ENCODE measurements around the gene CCDC170.

DNA sequence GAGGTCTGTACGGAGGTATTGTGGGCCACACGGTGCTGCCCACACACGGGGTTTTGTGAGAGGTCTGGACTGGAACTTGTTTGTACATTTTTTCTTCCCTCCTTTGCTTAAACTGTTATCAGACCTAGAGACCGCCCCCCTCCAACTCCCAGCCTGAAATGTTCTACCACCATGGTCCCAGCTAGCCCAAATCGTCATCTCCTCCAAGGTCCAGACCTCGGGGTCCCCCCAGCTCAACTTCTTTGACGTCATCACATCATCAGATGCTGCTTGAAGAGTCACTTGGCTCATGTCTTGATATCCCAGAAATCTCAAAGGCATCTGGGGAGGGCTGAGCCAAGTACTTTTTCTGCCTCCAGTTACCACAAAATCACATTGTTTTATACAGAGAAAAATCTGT lies 2.8 kb upstream of the CCDC170 start:
- TF ChIP-seq, protein P1, sequence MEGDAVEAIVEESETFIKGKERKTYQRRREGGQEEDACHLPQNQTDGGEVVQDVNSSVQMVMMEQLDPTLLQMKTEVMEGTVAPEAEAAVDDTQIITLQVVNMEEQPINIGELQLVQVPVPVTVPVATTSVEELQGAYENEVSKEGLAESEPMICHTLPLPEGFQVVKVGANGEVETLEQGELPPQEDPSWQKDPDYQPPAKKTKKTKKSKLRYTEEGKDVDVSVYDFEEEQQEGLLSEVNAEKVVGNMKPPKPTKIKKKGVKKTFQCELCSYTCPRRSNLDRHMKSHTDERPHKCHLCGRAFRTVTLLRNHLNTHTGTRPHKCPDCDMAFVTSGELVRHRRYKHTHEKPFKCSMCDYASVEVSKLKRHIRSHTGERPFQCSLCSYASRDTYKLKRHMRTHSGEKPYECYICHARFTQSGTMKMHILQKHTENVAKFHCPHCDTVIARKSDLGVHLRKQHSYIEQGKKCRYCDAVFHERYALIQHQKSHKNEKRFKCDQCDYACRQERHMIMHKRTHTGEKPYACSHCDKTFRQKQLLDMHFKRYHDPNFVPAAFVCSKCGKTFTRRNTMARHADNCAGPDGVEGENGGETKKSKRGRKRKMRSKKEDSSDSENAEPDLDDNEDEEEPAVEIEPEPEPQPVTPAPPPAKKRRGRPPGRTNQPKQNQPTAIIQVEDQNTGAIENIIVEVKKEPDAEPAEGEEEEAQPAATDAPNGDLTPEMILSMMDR (IDR thresholded peaks at IDR 0.05 in 2 of 3, conservative IDR thresholded peaks at IDR 0.05 in 1 of 3; ENCODE audit: insufficient read depth in 2 of 3, low read depth in 1 of 3, low read length in 3 of 3), result no peak
- TF ChIP-seq RBM22 (IDR thresholded peaks at IDR 0.05; ENCODE audit: low read depth, low read length, poor library complexity, severe bottlenecking) (no peak), SRSF3 (IDR thresholded peaks at IDR 0.05; ENCODE audit: insufficient read depth, low read length) (no peak), SIN3B (IDR thresholded peaks at IDR 0.05; ENCODE audit: low read depth) (no peak)
- TF ChIP-seq, protein P2, sequence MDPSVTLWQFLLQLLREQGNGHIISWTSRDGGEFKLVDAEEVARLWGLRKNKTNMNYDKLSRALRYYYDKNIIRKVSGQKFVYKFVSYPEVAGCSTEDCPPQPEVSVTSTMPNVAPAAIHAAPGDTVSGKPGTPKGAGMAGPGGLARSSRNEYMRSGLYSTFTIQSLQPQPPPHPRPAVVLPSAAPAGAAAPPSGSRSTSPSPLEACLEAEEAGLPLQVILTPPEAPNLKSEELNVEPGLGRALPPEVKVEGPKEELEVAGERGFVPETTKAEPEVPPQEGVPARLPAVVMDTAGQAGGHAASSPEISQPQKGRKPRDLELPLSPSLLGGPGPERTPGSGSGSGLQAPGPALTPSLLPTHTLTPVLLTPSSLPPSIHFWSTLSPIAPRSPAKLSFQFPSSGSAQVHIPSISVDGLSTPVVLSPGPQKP (CRISPR knock-in tag; IDR thresholded peaks at IDR 0.05), result no peak
- TF ChIP-seq, protein P3, sequence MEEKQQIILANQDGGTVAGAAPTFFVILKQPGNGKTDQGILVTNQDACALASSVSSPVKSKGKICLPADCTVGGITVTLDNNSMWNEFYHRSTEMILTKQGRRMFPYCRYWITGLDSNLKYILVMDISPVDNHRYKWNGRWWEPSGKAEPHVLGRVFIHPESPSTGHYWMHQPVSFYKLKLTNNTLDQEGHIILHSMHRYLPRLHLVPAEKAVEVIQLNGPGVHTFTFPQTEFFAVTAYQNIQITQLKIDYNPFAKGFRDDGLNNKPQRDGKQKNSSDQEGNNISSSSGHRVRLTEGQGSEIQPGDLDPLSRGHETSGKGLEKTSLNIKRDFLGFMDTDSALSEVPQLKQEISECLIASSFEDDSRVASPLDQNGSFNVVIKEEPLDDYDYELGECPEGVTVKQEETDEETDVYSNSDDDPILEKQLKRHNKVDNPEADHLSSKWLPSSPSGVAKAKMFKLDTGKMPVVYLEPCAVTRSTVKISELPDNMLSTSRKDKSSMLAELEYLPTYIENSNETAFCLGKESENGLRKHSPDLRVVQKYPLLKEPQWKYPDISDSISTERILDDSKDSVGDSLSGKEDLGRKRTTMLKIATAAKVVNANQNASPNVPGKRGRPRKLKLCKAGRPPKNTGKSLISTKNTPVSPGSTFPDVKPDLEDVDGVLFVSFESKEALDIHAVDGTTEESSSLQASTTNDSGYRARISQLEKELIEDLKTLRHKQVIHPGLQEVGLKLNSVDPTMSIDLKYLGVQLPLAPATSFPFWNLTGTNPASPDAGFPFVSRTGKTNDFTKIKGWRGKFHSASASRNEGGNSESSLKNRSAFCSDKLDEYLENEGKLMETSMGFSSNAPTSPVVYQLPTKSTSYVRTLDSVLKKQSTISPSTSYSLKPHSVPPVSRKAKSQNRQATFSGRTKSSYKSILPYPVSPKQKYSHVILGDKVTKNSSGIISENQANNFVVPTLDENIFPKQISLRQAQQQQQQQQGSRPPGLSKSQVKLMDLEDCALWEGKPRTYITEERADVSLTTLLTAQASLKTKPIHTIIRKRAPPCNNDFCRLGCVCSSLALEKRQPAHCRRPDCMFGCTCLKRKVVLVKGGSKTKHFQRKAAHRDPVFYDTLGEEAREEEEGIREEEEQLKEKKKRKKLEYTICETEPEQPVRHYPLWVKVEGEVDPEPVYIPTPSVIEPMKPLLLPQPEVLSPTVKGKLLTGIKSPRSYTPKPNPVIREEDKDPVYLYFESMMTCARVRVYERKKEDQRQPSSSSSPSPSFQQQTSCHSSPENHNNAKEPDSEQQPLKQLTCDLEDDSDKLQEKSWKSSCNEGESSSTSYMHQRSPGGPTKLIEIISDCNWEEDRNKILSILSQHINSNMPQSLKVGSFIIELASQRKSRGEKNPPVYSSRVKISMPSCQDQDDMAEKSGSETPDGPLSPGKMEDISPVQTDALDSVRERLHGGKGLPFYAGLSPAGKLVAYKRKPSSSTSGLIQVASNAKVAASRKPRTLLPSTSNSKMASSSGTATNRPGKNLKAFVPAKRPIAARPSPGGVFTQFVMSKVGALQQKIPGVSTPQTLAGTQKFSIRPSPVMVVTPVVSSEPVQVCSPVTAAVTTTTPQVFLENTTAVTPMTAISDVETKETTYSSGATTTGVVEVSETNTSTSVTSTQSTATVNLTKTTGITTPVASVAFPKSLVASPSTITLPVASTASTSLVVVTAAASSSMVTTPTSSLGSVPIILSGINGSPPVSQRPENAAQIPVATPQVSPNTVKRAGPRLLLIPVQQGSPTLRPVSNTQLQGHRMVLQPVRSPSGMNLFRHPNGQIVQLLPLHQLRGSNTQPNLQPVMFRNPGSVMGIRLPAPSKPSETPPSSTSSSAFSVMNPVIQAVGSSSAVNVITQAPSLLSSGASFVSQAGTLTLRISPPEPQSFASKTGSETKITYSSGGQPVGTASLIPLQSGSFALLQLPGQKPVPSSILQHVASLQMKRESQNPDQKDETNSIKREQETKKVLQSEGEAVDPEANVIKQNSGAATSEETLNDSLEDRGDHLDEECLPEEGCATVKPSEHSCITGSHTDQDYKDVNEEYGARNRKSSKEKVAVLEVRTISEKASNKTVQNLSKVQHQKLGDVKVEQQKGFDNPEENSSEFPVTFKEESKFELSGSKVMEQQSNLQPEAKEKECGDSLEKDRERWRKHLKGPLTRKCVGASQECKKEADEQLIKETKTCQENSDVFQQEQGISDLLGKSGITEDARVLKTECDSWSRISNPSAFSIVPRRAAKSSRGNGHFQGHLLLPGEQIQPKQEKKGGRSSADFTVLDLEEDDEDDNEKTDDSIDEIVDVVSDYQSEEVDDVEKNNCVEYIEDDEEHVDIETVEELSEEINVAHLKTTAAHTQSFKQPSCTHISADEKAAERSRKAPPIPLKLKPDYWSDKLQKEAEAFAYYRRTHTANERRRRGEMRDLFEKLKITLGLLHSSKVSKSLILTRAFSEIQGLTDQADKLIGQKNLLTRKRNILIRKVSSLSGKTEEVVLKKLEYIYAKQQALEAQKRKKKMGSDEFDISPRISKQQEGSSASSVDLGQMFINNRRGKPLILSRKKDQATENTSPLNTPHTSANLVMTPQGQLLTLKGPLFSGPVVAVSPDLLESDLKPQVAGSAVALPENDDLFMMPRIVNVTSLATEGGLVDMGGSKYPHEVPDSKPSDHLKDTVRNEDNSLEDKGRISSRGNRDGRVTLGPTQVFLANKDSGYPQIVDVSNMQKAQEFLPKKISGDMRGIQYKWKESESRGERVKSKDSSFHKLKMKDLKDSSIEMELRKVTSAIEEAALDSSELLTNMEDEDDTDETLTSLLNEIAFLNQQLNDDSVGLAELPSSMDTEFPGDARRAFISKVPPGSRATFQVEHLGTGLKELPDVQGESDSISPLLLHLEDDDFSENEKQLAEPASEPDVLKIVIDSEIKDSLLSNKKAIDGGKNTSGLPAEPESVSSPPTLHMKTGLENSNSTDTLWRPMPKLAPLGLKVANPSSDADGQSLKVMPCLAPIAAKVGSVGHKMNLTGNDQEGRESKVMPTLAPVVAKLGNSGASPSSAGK (IDR thresholded peaks at IDR 0.05), result no peak
